Hematopoietic multipotent progenitor cell treated with erythropoietin and hydrocortisone succinate and interleukin-3 and kit ligand, for 8 days (in vitro differentiated cells): ENCODE results near the gene ATXN1.
A peak's percentile ranks its signal among the peaks of the same experiment; 100 is the strongest.

Experiments
- DNase-seq: peaks from one replicate; pipeline ENCODE4 v3.0.0-alpha.2; 2015

ATXN1 gene

DNA sequence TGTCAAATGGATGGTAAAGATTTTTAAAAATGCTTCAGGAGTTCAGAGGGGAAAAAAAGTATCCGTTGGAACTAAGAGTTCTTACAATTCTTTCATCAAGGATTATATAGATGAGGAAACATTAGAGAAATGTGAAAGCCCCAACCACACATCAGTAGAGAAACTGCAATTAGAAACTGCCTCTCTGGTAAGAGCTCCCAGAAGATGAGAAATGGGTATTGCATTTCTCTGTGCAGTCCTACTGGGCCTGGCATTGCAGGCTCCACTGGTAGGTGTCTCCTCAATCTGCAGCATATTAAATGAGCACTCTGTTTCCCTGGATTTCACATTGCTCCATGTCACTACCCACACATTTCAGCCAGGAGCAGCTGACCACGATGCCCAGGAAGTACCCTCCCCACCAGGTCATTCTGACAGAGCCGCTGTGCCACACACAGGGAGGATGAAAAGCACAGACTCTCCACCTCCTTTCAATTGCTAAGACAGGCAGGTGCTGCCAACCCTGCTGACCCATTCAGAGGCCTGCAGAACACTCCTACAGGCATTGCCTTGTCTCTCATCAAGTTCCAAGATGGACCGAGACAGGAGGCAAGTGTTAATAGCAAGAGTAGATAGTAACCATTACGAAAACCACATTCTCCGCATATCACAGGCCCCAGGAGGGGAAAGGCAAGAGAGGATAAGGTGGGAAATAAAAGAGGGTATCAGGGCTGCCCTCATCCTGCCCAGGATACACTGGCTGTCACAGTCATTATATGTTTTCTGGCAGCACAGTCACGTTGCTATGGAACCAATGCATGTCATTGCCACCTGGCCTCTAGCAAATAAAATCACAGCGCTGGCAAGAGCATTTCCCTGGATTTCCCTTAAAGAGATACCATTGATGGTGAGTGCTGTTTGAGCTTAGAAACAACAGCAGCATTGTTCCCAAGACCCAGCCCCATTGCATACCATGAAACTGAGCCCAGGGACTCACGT, 241.7 kb downstream of the ATXN1 start:
- peak; percentile 20 for DNase-seq

DNA sequence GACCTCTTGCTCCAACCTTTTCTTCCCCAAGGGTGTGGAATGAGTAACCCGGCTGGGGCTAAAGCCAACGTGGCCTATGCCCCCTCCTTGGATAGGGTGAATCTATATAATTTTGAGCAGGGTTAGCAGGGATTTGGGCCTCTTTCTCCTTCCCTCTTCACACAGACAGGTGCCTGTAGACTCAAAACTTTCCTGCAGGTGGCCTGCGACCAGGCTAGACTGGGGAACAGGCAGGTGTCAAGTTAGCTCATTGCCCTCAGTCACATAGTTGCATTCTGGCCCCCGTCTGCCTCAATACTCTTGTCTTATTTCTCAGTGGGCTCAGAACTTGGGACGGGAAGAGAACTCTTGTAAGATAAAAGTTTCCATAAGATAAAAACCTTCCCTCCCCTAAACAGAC, 243.0 kb downstream of the ATXN1 start:
- no peak for DNase-seq

DNA sequence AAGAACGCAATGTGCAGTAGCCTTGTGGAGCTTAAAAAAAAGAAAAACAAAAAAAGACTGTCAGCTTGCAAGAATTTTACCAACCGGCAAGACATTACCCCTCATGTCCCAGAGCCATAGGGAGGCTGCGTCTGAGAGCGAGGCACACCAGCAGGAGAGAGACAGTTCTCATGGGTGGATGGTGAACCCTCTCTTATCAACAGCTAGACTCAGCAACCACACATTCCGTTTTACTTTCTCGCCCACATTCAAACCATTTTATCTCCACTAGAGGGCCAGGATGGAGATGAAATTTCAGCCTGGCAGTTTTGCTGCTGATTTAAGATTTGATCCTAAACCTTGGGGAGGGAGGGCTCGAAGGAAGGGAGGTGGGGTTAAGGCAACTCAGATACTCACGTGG, 247.0 kb downstream of the ATXN1 start:
- DNase-seq = peak; percentile 90

DNA sequence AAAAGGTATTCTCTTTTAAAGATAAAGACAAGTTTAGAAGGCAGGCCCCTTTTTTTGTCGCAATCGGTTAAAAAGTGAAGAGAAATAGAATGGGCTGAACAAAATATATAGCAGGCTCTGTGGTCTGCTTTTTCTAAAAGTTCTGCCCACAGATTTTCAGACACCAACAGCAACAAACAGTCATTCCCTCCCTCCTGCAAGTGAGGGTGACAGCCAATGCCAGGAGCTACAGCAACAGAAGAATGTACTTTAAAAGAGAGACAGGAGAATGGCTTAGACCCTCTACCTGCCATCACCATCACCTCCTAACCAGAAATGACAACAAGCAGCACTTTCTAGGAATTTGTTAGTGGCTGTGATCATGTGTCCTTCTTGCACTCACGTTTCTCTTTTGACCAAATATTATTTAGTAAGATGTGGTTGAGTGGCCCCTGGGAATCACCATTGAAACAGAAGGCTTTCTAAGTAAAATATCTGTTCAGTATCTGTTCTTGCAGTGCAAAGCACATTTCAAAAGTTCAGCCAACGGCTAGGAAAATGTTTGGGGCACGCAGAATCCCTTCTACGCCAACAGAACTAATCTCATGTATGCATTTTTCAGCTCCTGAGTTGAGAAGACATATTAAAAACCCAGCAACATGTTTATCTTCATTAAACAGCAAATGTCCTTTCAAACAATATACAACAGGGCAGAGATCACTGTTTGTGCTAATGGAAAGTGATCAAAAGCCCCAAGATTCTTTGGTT, 248.5 kb downstream of the ATXN1 start:
- peak; percentile 16 for DNase-seq

DNA sequence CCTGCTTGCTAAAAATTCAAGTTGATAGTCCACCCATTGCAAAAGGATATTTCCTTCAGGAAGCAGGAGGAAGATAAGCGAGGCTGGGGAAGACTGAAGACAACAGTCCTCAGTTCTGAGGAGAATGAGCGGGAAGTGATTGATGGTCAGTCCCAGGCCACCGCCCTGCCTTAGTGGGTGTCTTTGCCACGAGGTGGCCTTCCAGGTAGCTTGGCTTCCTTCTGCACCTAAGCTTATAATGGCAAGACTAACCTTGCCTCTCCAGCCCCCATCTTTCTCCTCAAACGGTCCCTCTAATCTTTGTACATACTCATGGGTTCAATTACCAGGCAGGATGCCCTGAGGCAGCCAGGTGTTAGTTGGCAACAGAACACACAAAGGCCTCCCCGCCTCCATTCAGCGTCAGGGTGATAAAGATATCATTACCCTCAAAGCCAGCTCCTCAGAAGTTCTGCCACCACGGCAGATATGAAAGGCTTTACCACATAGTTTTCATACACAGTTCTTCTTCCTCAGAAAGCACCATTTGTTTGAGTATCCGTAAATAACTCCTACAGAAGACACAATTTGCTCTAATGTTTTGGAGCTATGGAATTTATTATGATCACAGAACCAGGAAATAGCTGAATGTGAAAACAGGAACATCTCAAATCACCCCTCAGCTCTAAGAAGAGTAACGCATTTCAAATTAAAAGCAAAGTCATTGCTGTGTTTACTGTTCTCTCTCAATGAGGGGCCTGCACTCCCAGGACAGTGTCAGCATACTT, 249.4 kb downstream of the ATXN1 start:
- peak; percentile 50 for DNase-seq

DNA sequence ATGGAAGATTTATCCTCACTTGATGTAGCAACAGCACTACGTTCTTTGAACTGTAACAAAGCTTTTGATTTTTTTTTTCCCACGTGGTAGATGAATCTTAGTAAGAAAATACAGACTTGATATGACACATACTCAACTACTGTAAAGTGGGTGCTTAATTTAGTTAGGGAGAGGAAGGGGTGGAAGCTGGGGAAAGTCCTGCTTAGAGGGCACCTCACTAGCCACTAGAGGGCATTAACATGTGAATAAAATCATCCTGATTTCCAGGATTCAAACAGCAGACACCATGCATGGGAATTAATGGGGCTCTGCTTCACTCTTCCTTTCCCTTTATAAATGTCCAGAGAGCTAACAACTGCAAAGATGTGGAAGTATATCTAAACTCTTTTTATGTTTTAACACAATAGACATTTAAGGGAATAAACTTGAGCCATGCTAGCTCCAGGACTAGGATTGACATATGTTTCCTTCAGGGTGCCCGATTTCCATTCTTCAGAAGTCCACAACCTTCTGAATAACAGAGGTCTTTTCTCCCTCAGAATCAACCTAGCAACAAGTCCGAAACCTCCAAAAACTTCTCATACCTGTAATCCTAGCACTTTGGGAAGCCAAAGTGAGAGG, 250.1 kb downstream of the ATXN1 start:
- peak; percentile 48 for DNase-seq

DNA sequence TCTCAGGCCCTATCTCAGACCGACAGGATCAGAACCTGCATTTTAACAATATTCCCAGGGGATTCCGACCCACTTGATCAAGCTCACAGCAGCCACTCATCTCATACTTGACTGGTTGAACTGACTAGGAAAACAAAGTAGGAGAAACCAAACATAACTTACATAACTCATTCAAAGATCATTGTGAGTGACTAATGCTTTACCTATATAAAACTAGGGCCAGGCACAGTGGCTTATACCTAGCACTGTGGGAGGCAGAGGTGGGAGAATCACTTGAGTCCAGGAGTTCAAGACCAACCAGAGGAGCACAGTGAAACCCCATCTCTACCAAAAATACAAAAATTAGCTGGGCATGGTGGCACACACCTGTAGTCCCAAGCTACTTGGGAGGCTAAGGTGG, 251.0 kb downstream of the ATXN1 start:
- DNase-seq = no peak

DNA sequence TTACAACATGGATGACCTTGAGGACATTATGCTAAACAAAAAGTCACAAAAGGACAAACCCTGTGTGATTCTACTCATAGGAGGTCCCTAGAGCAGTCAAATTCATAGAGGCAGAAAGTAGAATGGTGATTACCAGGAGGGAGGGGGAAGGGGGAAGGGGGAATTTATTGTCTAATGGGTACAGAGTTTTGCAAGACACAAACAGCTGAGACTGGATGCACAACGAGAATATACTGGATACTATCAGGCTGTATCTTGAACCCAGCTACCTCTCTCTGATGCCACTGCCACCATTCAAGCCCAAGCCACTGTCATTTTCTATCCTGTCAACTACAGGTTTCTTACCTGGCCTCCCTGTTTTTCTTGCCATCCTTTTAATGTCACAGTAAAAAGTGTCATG, 252.3 kb downstream of the ATXN1 start:
- no peak for DNase-seq

DNA sequence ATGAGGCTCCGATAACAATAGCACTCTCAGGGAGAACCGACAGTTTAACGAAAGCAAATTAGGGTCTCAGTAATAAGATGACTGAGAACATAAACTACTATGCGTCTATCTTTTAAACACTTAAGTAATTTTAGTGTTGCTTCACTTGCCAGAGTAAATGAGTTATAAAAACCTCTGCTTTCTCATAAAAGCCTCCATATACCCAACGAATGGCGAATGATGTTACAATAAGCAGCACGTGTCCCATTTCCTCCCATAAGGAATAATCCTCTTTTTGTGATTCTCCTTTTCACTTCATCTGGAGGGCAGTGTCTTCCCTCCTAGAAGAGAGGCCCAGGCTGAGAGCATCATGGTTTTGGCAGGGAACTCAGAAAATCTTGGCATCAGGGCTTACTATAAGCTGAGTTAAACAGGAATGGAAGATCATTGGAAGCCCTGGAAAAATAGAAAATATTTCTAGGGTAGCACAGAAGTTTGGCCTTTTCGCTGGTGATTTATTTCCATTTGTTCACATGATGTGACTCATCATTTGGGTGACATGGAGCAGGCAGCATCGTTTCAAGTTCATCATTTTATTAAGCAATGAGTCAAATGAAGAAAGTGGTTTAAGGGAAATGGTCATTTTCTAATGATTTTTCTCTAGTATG, 255.4 kb downstream of the ATXN1 start:
- no peak for DNase-seq

DNA sequence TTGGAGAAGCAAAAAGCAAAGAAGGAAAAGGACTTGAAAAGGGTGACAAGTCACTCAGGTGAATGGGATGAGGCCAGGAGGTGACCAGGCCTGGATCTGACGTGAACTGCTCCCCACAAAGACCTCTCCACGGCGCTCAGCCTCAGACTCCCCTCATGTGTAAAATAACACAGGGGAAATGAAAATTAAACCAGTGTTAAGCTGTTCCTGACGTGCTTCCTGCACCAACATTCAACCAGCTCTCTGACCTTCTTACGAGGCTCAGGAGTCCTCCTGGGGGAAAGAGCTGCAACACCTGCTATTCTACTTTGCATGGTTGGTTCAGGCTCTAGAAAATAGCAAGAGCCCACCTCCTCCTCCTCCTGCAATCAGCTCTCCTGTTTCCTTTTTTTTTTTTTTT, 256.7 kb downstream of the ATXN1 start:
- DNase-seq = no peak

DNA sequence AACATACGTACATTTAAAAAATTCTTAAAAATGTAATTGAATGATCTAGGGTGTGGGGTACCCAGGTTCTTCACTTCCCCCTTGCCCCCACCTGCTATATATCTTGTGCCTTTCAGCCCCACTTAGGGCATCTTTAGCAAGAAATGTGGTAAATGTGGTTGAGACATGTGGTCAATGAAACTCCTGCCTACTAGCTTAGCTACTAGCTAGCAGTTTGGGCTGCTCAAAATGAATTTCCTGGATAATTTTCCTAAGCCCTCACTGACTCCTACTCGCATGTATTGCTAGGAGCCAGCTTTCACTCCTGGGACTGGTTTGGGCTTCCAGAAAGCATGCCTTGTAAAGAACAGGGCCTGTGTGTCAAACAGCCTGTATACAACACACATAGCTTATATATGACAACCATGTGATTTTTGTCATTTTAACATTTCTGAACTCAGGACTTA, 257.3 kb downstream of the ATXN1 start:
- peak; percentile 32 for DNase-seq

DNA sequence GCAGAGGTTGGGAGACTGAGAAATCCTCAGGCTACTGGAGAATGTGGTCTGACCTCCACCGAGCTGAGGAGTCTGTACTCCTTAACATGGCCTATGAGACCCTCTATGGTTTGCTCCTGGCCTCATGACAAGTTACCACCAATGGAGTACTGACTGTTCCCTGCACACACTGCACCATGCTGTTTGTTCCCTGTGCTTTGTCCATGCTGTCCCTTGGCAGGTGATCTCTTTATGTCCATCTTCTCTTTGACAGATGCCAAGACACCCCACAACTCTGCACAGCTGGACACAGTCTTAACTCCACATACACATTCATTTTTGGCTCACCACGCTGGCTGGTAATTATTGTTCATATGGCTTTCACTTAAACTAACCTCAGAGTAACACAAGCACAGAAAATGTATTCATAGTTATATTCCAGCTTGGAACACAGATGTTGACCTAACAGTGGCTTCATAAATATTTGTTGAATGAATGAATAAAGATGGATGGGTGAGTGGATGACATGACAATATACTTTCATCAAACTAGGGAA, 258.0 kb downstream of the ATXN1 start:
- DNase-seq = no peak

DNA sequence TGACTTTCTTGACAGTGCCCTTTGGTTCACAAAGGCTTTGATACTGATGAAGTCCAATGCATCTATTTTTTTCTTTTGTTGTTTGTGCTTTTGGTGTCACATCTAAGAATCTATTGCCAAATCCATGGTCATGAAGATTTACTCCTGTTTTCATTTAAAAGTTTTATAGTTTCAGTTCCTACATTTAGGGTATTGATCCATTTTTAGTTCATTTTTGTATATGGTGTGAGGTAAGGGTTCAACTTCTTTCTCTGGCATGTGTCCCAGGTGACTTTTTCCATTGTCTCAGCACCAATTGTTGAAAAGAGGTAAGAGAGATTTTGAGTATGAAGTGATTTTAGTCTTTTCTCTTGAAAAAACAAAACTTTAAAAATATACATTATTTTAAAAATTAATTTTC, 262.3 kb downstream of the ATXN1 start:
- DNase-seq = no peak

DNA sequence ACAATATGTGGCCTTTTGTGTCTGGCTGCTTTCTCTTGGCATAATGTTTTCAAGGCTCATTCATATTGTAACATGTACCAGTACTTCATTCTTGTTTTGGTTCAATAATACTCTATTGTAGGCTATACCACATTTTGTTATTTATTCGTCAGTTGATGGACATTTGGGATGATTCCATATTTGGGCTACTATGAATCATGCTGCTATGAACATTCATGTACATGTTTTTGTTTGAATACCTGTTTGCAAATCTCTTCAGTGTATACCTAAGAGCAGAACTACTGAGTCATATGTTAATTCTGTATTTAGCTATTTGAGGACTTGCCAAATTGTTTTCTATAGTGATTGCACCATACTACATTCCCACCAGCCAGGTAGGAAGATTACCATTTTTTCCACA, 263.0 kb downstream of the ATXN1 start:
- no peak for DNase-seq

DNA sequence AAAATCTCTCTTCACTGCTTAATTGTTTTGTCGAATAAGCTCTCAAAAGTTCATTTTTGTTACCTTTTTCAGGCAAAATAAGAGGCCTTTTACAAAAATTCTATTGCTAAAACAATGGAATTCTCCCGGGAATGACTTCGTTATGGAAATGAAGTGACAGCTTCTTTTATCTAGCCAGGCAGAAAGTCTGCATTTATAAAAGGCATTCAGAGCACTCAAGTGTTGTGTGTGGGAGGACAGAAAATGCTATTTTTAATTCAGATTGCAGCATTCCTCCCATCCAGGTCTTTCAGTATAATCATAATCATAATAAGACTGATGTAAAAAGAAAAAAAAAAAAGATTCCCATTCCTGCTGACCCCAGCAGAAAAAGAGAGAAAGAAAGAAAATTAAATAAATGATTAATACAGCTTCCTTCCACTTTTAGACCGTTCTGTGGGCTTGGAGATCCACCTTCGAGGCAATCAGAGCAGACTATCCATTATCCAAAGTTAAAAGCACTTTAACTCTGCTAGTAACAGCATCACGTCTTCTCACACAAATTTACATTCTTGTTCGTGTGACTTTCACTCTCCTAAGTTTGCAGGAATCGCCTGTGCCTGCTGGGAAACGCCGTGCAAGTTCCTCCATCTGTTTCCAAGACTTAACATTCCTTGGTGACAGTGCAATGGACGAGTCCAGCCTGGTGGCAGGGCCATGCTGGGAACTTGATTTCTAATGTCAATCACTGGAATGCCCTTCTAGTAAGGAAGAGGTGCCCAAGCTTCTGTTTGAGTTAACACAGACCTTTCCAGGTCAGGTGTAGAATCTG, 264.1 kb downstream of the ATXN1 start:
- DNase-seq = no peak

DNA sequence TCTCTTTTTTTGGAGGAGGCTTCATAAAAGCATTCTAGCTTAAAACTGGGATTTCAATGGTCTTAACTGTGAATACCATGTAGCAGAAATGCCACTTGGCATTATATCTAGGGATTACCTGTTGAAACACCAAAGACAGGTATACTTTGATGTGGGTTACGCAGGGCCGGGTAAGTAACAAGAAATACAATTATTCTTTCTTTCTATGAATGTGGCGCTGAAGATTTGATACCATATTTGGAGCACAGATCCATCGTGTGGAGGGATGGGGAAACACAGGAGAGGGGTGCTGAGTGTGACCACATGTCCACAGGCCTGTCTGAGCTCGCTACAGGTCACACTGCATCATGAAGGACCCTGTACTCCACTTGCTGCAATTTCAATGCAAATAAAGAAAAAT, 265.1 kb downstream of the ATXN1 start:
- DNase-seq = no peak

DNA sequence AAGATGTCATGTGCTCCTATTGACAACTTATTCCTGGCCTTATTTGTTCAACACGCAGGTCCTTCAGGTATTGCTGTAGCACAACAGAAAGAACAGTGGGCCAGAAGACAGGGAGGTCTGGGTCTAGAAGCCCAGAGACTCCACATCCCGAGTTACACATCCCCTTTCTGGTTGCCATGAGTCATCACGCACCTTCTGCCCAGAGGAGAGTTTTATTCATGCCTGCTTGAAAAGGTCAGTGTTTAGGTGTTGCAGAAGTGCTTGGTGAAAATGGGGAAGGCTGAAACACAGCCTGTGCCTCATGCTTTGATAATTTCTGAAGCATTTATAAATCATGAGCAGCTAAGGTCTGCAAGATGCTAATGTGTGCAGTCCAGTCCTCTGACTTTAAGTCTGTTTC, 266.5 kb downstream of the ATXN1 start:
- no peak for DNase-seq

DNA sequence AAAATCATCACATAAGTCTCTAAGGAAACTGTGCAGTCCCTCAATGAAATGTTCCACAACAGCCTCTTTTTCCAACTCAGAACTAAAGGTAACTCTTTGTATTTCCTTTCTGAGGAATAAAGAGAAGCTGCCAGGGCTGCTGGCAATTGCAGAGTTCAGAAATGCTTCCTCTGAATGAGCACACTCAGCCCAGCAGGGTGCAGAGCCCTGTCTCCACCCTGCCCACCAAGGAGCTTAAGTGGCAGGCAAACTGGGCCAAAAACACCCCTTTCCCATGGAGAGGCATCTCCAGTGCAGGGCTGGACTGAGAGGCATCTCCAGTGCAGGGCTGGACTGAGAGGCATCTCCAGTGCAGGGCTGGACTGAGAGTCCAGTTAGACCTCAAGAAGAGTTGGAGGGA, 267.5 kb downstream of the ATXN1 start:
- DNase-seq = no peak

DNA sequence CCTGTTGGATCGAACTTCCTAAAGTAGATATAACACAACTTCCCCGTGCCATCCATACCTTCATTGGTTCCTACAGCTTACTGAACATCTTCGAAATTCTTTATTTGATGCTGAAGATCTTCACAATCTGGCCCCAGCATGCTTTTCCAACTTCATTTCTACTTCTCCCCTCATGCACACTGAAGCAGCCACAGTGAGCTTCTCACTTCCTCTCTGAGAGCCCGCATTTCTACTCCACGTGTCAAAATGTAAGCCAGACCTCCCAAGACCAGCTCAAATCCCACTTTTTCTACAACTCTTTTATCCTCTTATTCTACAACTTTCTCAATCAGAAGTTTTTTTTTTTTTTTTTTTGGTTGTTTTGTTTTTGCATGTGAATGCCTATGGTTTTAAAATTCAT, 268.1 kb downstream of the ATXN1 start:
- no peak for DNase-seq

DNA sequence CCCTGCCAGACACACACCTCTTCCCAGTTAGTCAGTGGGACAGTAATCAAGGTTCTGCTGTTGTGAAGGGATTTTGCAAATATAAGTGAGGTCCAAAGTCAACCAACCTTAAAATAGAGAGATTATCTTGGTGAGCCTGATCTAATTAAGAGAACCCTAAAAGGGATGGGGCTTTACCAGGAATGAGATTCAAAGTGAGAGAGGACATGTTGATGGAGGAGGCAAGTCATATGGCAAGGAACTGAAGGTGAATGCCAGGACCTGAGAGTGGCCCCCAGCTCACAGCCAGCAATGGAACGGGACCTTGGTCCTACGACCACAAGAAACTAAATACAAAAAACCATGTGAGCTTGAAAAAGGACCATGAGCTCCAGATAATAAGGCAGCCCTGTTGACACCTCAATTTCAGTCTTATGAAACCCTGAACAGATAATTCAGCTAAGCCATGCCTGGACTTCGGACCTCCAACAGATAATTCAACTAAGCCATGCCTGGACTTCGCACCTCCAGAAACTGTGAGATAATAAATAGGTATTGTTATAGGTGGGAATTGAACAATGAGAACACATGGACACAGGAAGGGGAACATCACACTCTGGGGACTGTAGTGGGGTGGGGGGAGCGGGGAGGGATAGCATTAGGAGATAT, 269.5 kb downstream of the ATXN1 start:
- no peak for DNase-seq

DNA sequence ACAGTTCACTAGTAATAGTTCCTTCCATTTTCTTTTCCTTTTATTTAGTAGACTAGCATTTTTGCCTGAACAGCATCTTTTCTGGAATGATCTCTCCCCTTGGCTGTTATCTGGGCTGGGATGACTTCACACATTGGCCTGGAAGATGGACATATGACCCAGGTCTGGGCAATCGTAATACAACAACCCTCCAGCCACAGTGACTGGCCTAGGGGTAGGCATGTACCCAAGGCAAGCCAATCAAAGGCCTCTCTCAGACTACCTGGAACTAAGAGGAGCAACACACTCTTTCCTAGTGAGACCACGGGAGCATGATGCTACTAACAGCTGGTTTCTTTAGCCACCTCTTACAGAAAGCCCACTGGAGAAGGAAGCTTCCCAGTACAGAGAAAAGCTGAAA, 270.6 kb downstream of the ATXN1 start:
- DNase-seq = no peak
